ENCODE measurements around the gene NTM.

Gene NTM

GRCh38 chr11:132088551-132088950, 718.1 kb downstream of the NTM start:
- TF ChIP-seq CTCF (IDR thresholded peaks at IDR 0.05; ENCODE audit: low read depth, low read length) = no peak
- H3K27ac ChIP-seq = no peak overlapping the region
- no peaks in the 10 kb centered on the region for H3K27me3 ChIP-seq (ENCODE audit: insufficient read depth, low read depth, severe bottlenecking)
- no peaks in the 10 kb centered on the region for H3K36me3 ChIP-seq
- H3K4me3 ChIP-seq (ENCODE audit: low read depth, low read length) = no peak overlapping the region
- no peak for DNase-seq
- H3K9me3 ChIP-seq (ENCODE audit: severe bottlenecking) = peaks cover 14% of the 10 kb centered on the region

GRCh38 chr11:132093536-132094259, 723.3 kb downstream of the NTM start:
- no peak for DNase-seq
- H3K27ac ChIP-seq = no peak overlapping the region

GRCh38 chr11:132094598-132094997, 724.2 kb downstream of the NTM start:
- Histone ChIP-seq H3K9me3 (ENCODE audit: severe bottlenecking) (no peaks in the 10 kb centered on the region), H3K4me3 (ENCODE audit: low read depth, low read length) (no peak overlapping the region), H3K27ac (no peak overlapping the region), H3K27me3 (ENCODE audit: insufficient read depth, low read depth, severe bottlenecking) (no peaks in the 10 kb centered on the region), H3K36me3 (no peaks in the 10 kb centered on the region)
- no peak for TF ChIP-seq CTCF (IDR thresholded peaks at IDR 0.05; ENCODE audit: low read depth, low read length)
- DNase-seq = no peak

More at GRCh38 chr11:132093536-132094259, 723.3 kb downstream of the NTM start:
- Histone ChIP-seq H3K9me3 (ENCODE audit: severe bottlenecking) (no peaks in the 10 kb centered on the region), H3K4me3 (ENCODE audit: low read depth, low read length) (no peak overlapping the region), H3K27me3 (ENCODE audit: insufficient read depth, low read depth, severe bottlenecking) (no peaks in the 10 kb centered on the region), H3K36me3 (no peaks in the 10 kb centered on the region)
- no peak for TF ChIP-seq CTCF (IDR thresholded peaks at IDR 0.05; ENCODE audit: low read depth, low read length)

GRCh38 chr11:132095230-132096131, 725.1 kb downstream of the NTM start:
- no peaks in the 10 kb centered on the region for H3K36me3 ChIP-seq
- H3K27ac ChIP-seq = no peak overlapping the region
- no peak for TF ChIP-seq CTCF (IDR thresholded peaks at IDR 0.05; ENCODE audit: low read depth, low read length)
- no peaks in the 10 kb centered on the region for H3K9me3 ChIP-seq (ENCODE audit: severe bottlenecking)
- no peak for DNase-seq
- H3K4me3 ChIP-seq (ENCODE audit: low read depth, low read length) = no peak overlapping the region
- H3K27me3 ChIP-seq (ENCODE audit: insufficient read depth, low read depth, severe bottlenecking) = no peaks in the 10 kb centered on the region

GRCh38 chr11:132096132-132096825, 725.9 kb downstream of the NTM start:
- Histone ChIP-seq H3K9me3 (ENCODE audit: severe bottlenecking) (no peaks in the 10 kb centered on the region), H3K36me3 (no peaks in the 10 kb centered on the region), H3K4me3 (ENCODE audit: low read depth, low read length) (no peak overlapping the region), H3K27ac (no peak overlapping the region), H3K27me3 (ENCODE audit: insufficient read depth, low read depth, severe bottlenecking) (no peaks in the 10 kb centered on the region)
- no peak for TF ChIP-seq CTCF (IDR thresholded peaks at IDR 0.05; ENCODE audit: low read depth, low read length)
- no peak for DNase-seq

Data from WERI-Rb-1 (cell line).